DOHH2 (cell line): ENCODE results near the gene MADD.
A peak's percentile ranks its signal among the peaks of the same experiment; 100 is the strongest.

Experiments used
- H3F3A ChIP-seq: fragments of 200-600 bp; sonication (generic), shearing (Covaris generic); 2 replicates; pipeline ENCODE4 v1.6.0; 2016; ENCODE audit warnings: antibody characterized with exemption, mild to moderate bottlenecking; ENCODE audit not compliant: control insufficient read depth, insufficient read depth
- H3K27ac ChIP-seq: fragments of 200-600 bp; sonication (generic); 2 replicates; pipeline ENCODE4 v1.5.1; 2014; ENCODE audit warnings: low read depth, mild to moderate bottlenecking, low read length, moderate library complexity
- H3K27me3 ChIP-seq: fragments of 200-600 bp; sonication (generic); 2 replicates; pipeline ENCODE4 v1.6.1; 2014; ENCODE audit warnings: mild to moderate bottlenecking, low read length, mixed read lengths; ENCODE audit not compliant: control insufficient read depth
- H3K36me3 ChIP-seq: fragments of 200-600 bp; sonication (generic); 2 replicates; pipeline ENCODE4 v1.6.1; 2014; ENCODE audit warnings: mild to moderate bottlenecking, low read length, moderate library complexity, mixed read lengths; ENCODE audit not compliant: control insufficient read depth
- H3K4me1 ChIP-seq: fragments of 200-600 bp; sonication (generic); 2 replicates; pipeline ENCODE4 v1.6.1; 2014; ENCODE audit warnings: mild to moderate bottlenecking, low read length, mixed read lengths; ENCODE audit not compliant: control insufficient read depth
- H3K4me2 ChIP-seq: fragments of 200-600 bp; sonication (generic); 2 replicates; pipeline ENCODE4 v1.6.0; 2014; ENCODE audit warnings: mild to moderate bottlenecking, low read length, moderate library complexity
- H3K4me3 ChIP-seq: fragments of 200-600 bp; sonication (generic); 2 replicates; pipeline ENCODE4 v1.5.1; 2014; ENCODE audit warnings: mild to moderate bottlenecking, low read length, mixed read lengths
- H3K79me2 ChIP-seq: fragments of 200-600 bp; sonication (generic); 2 replicates; pipeline ENCODE4 v1.6.1; 2014; ENCODE audit warnings: mild to moderate bottlenecking, low read length, mixed read lengths; ENCODE audit not compliant: control insufficient read depth
- H3K9me2 ChIP-seq: fragments of 200-600 bp; sonication (generic); replicated peaks from 2 replicates; pipeline ENCODE4 v1.6.1; 2014; ENCODE audit warnings: mild to moderate bottlenecking, low read length, mixed read lengths; ENCODE audit not compliant: control insufficient read depth
- H3K9me3 ChIP-seq: fragments of 200-600 bp; sonication (generic); 2 replicates; pipeline ENCODE4 v1.6.1; 2014; ENCODE audit warnings: antibody characterized with exemption, low read length, mixed read lengths; ENCODE audit not compliant: control insufficient read depth, insufficient read depth
- H4K20me1 ChIP-seq: fragments of 200-600 bp; sonication (generic); 2 replicates; pipeline ENCODE4 v1.6.0; 2014; ENCODE audit warnings: low read depth, mild to moderate bottlenecking, antibody characterized with exemption, low read length, moderate library complexity; ENCODE audit not compliant: control insufficient read depth, insufficient read depth
- CTCF ChIP-seq: fragments of 200-600 bp; sonication (generic); IDR thresholded peaks from one replicate; pipeline ENCODE4 v1.5.1; 2014; ENCODE audit warnings: antibody characterized with exemption, mild to moderate bottlenecking, low read depth, low read length; ENCODE audit not compliant: poor library complexity, severe bottlenecking
- EZH2phosphoT487 ChIP-seq: fragments of 200-600 bp; sonication (generic); IDR thresholded peaks from 2 replicates; pipeline ENCODE4 v1.6.1; 2017; ENCODE audit warnings: borderline replicate concordance, mild to moderate bottlenecking, antibody characterized with exemption, low read length, moderate library complexity, mixed read lengths

MADD gene

GRCh38 chr11:47375020-47375419 lies 105.1 kb downstream of the MADD start:
- TF ChIP-seq EZH2phosphoT487: no peak
- no peak for TF ChIP-seq CTCF
- Histone ChIP-seq H3K36me3 (peaks cover 64% of the 10 kb centered on the region), H4K20me1 (no peaks in the 10 kb centered on the region), H3K4me3 (no peak overlapping the region; the same call in 1 of the 2 replicates), H3K9me3 (no peaks in the 10 kb centered on the region), H3K27me3 (no peaks in the 10 kb centered on the region), H3K4me1 (peaks cover 46% of the 10 kb centered on the region), H3K27ac (no peak overlapping the region), H3K4me2 (peak overlapping the region; percentile 11; the same call in 1 of the 2 replicates), H3K9me2 (no peaks in the 10 kb centered on the region), H3F3A (no peaks in the 10 kb centered on the region), H3K79me2 (peaks cover 66% of the 10 kb centered on the region)

- peak overlapping the region; percentile 96 for H3K4me2 ChIP-seq
- no peaks in the 10 kb centered on the region for H4K20me1 ChIP-seq
Measured at GRCh38 chr11:47375546-47376085, 105.7 kb downstream of the MADD start.

GRCh38 chr11:47376107-47376524 lies 106.2 kb downstream of the MADD start:
- Histone ChIP-seq H3K9me2 (no peaks in the 10 kb centered on the region), H4K20me1 (no peaks in the 10 kb centered on the region), H3K9me3 (no peaks in the 10 kb centered on the region), H3K27ac (no peak overlapping the region; the same call in 1 of the 2 replicates), H3F3A (no peaks in the 10 kb centered on the region), H3K4me1 (peaks cover 46% of the 10 kb centered on the region), H3K36me3 (peaks cover 61% of the 10 kb centered on the region), H3K4me2 (peak overlapping the region; percentile 96), H3K27me3 (no peaks in the 10 kb centered on the region), H3K4me3 (peak overlapping the region; percentile 97), H3K79me2 (peaks cover 65% of the 10 kb centered on the region)
- TF ChIP-seq CTCF (no peak), EZH2phosphoT487 (no peak)

More at GRCh38 chr11:47375546-47376085, 105.7 kb downstream of the MADD start:
- Histone ChIP-seq H3F3A (no peaks in the 10 kb centered on the region), H3K9me2 (no peaks in the 10 kb centered on the region), H3K27ac (no peak overlapping the region), H3K79me2 (peaks cover 65% of the 10 kb centered on the region), H3K4me1 (peaks cover 46% of the 10 kb centered on the region), H3K4me3 (peak overlapping the region; percentile 97), H3K9me3 (no peaks in the 10 kb centered on the region), H3K27me3 (no peaks in the 10 kb centered on the region), H3K36me3 (peaks cover 64% of the 10 kb centered on the region)
- TF ChIP-seq EZH2phosphoT487 (no peak), CTCF (no peak)
